Measurements from ENCODE around the gene SRGAP2B.
"Not testable (repeated sequence)": the region's sequence is repeated elsewhere in the genome, so short reads cannot be mapped to it uniquely, and the experiment has no call there.

SRGAP2B gene

GRCh38 chr1:145082483-145083255 is 12.5 kb downstream of the SRGAP2B start:
- not testable (repeated sequence) for DNase-seq

- DNase-seq, result not testable (repeated sequence)
Observed at GRCh38 chr1:145080193-145080592, 14.9 kb downstream of the SRGAP2B start.

DNA sequence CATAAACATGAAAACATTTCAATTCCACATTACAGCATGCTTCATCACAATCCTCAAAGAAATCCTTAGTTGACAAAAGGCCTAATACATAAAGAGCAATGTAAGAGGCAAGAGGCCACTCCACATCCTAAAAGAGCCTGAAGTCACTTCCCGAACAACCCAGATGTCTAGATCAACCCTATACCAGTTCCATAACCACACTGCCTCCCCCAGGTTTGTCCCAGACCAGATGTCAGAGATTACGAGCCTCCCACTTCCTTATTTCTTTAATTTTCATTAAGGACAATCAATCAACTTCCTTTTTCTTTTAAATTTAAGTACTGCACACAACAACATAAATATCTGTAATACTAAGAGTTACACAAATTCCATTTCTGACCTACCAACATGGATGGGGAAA is 15.4 kb downstream of the SRGAP2B start:
- DNase-seq, result not testable (repeated sequence)

DNA sequence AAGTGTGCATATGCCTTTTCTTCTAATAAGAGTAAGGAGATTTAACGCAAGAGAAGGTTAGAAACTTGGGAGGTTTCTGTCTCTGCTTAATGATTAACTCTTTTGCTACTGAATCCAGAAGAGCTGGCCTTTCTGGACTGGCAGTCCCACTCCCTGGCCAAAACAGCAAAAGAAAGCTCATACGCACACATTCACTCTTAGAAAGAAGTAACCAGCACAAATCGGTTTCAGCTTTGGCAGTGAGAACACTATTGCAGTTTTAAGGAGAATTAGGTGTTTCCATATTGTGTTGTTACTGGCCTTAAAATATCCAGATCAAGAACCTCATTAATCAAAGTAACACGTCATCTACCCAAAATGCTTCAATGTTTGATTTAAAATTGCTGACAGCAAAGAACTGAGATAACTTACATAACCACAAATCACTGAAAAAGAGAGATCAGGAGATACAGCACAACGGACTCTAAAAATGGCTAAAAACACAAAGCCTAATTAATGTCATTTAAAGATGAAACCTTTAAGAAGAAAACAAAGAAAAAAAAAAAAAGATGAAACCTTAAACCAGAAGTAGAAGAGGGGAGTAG is 16.2 kb downstream of the SRGAP2B start:
- not testable (repeated sequence) for DNase-seq

DNA sequence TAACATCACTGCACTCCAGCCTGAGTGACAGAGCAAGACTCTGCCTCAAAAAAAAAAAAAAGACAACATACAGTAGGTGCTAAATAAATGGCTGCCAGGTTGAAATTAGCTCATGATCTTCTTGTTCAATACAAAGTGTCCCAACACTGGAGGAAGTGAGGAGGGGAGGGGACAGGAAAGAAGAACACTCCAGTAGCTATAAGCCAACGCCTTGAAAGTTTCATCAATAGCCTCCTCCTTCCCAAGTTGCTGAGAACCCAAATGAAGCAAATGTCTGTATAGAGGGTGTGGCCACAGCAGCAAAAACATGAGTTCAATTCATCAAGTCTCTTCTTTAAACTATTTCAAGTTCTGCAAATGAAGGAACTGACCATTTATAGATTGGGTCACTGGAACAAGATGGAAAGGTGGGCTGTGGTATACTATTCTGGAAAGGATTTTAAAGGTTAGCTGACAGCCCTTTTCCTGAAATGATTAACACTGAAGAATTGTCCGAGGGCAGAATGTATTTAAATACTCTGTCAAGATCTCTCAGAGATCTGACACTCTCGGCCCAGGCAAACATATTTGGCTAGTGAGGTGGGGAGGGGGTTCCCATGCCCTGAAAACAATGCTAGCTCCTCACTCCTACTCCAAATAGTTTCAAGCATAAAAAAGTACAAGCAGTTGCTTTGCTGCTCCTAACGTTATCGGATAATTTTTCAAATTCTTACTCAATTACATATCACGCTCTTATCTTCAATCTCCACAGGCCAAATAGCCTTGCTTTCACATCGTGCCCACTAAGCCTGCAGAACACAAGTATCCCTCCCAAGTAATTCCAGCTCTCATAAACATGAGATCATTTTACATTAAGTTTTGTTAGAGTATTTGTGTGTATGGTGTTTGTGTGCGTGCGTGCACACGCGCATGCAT is 17.0 kb downstream of the SRGAP2B start:
- DNase-seq, result not testable (repeated sequence)

DNA sequence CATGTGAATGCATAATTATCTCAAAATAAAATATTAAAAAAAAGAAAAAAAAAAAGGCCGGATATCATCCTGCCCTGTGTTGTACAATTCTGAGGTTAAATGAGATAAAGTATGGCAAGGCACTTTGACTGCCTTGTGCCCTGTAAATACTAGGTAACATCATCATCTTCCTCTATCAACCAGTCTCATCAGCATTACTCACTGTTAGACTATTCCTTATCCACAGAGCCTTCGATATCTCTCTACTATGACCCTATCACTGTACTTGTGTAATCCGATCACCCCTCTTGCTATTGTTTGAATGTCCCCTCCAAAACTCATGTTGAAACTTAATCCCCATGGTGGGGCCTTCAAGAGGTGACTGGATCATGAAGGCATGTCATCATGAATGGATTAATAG is 18.3 kb downstream of the SRGAP2B start:
- DNase-seq, result not testable (repeated sequence)

- DNase-seq, result not testable (repeated sequence)
Observed at GRCh38 chr1:145074021-145074559, 21.0 kb downstream of the SRGAP2B start.

DNA sequence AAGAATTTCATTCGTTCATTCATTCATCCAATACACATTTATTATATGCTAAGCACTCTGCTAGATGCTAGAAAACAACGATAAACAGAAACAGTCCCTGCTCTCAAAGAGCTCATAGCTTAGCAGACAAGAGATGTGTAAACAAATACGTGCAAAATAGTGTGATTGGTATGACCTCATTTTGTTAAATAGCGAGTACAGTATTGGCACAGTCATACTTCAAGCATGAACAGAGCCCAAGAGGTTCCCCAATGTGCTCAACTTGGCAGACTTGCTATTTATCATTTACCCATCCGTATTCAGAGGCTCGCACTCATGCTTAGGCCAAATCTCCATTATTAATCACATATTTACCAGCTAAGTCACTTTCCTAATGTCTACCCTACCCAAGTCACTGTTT is 23.6 kb downstream of the SRGAP2B start:
- not testable (repeated sequence) for DNase-seq

DNA sequence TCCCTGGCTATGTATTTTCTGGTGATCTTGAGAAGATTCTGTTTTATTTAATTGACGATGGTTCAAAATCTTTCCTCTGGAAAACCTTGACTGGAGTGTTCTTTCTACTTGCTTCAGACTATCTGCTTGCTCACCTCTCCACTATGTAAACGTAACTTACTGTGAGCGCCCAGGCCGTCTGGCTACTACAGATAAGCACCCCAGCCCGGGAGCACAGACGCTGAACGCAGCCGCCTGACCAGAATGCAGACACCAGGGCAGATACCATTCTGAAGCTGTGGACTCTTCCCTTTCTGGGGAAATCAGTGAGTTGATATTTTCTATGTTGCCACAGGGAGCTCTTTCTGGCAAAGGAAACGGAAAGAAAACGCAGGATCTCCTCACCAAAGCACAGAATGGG is 28.6 kb downstream of the SRGAP2B start:
- DNase-seq, result not testable (repeated sequence)

DNA sequence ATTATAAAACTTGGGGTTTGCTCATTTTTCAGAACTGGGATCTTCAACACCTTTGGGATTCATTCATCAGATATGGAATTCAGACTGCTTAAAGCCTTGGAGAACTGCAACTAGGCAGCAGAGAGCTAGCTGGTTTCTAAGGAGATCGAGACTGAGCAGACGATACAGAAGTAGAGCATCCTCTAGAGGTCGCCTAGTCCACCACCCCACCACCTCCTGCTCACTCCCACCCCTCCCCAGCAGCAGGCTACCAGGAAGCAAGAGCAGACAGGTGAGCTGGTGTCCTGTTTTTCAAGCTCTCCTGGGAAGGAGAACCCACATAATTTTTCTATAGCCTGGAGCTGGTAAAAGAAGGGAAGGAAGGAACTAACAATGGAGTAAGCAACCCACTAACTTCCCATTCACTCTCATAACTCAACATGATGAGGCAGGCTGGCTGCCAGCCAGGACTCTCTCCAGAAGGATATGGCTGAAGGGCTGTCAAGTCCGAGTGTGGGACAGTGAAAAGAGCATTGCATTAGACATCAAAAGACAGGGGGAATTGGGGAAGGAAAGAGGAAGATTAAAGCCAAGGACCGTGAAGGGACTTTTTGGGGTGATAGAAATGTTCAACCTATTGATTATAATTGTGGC is 29.8 kb downstream of the SRGAP2B start:
- DNase-seq, result not testable (repeated sequence)

- DNase-seq, result not testable (repeated sequence)
Observed at GRCh38 chr1:145063941-145064648, 31.0 kb downstream of the SRGAP2B start.

DNA sequence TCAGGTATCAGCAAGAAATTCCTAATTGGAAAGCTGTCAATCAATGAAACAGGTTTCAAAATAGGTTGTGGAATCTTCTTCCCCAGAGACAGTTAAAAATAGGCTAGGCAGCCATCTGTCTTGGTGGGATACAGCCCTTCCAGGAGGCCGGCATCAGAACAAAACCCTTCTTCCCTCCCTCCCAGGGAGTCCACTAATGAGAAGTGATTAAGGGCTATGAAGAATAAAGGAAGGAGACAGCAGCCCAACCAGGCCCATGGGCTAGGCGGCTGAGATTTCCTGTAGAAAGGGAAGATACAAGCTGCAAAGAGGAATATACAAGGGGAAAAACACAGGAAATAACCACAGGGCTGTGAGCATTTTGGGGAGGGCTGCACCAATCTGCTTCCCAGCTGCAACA is 31.8 kb downstream of the SRGAP2B start:
- DNase-seq, result not testable (repeated sequence)

GRCh38 chr1:145058184-145058583 is 36.9 kb downstream of the SRGAP2B start:
- not testable (repeated sequence) for DNase-seq

- DNase-seq, result not testable (repeated sequence)
Observed at GRCh38 chr1:145055217-145055760, 39.8 kb downstream of the SRGAP2B start.

DNA sequence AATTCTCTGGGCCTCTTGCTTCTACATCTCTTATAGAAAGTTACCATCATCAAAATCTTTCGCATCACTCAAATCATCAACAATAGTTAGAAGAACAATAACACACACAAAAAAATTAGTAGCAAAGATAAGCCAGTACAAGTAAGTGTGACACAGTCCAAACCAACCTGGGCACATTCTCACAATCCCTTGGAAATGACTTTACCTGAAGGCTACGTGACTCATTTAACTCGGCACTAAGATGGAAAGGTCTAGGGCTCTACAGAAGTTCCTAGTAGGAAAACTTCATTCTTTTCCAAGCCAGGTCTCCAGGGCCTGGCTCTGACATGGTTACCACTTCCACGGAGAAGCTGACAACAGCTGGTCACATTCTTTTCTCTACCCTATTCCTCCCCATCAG is 41.7 kb downstream of the SRGAP2B start:
- DNase-seq, result not testable (repeated sequence)

DNA sequence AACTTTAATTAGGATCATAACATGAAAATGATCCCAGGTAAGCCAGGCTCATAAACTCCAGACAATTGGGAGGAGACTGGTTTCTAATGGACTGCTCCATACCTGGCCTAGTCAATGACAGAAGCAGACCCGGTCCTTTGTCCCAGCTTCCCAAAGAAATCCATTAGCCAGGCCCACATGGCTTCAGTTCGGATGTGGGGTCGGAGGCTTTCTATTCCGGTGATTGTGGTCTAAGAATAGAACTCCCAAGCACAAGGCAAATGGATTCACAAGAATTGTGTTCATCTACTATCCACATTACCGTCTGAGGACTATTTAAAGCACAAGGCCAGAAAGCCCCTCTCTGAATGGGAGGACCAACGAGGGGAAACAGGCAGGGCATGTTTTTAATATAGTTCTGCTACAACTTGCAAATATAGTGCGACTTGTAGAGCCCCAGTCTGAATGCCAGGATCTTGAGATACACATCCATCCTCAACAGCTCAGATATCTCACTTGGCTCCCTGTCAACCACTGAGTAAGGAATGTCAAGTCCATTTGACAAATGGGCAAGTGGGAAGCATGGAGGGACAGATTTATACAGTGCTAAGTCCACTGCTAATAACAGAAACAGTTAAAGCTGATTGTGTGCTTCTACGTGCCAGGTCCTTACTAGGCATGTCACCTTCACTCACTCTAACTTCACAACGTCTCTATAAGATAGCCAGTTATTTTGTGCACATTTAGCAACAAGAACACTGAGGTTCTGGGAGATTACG is 42.9 kb downstream of the SRGAP2B start:
- DNase-seq, result not testable (repeated sequence)

- not testable (repeated sequence) for DNase-seq
Observed at GRCh38 chr1:145048181-145048856, 46.8 kb downstream of the SRGAP2B start.

DNA sequence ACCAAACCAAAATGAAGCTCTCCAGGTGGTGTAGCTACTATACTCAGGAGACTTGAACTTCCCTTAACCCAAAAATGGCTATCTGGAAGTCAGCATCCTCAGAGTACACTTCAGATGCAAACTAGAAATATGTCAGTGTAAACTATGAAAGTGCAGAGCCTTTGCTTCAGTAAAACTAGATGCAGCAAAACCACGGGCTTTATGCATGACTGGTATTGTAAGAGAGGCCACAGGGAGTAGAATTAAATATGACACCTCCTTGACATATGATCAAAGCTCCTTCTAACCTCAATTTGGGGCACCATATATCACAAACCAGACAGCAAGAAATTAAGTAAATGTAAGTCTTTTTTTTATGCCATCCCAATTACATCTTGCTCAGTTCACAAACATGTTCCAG is 47.6 kb downstream of the SRGAP2B start:
- not testable (repeated sequence) for DNase-seq

DNA sequence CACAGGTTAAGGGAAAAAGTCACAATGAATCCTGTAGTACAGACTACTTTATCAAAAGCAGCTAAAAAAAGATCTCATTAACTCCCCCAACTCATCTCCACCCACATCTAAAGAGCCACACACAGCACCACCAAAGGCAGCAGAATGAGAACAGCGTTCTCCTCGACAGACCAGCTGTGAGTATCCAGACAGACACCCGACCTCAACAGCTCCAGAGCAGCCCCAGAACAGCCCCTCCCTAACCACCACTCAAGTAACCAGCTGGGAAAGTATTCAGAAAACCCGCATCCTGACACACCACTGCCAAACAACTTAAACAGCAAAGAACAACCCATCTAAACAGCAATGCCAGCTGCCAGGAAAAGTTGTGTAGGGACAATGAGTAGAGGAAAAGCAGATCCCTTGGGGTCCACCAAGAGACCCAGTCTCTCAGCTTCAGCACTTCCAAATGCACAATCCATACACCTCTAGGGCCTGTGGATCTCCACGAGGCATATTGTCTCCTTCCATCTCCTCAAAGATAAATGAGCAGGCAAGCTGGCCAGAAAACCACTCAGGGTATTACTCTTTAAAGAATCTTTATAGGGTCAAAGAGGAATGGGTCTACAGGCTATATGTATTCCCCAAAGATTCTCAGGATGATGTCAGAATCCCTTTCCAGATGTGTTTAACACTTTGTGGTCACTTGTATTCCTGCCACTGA is 49.4 kb downstream of the SRGAP2B start:
- not testable (repeated sequence) for DNase-seq

Measured in stimulated activated CD4-positive, alpha-beta T cell treated with anti-CD3 and anti-CD28 coated beads, Interleukin-2, amount 100 ng/mL, for 24 hours (primary cell).